ENCODE results near the gene A2M. TPM values are rescaled to one million over a fixed set of nuclear protein-coding genes. Genes with fewer than 3 reads are reported as not detected.

A2M gene
- total and polyA plus RNA-seq, 10 of the 15 experiments (the other 5 are each of a cell fraction or from before 2014, with no cell fraction given) = 0.03 to 3.5 (median 0.20) TPM; not detected in 5

GRCh38 chr12:9099552-9100190 lies 16.0 kb downstream of the A2M start:
- Histone ChIP-seq H2AFZ (ENCODE audit: control insufficient read depth, low read depth, low read length) (no peak overlapping the region), H4K20me1 (ENCODE audit: control insufficient read depth, insufficient read depth) (no peaks in the 10 kb centered on the region), H3K4me2 (ENCODE audit: control insufficient read depth, insufficient read depth) (no peak overlapping the region), H3K9ac (ENCODE audit: control insufficient read depth, insufficient read depth, low read length) (no peak overlapping the region), H3K27me3 (replicated peaks in 1 of 2; ENCODE audit: control insufficient read depth in 2 of 2, insufficient read depth in 2 of 2, low read length in 1 of 2) (no peaks in the 10 kb centered on the region; a peak in 1 of 4 replicates), H3K9me3 (replicated peaks; ENCODE audit: control insufficient read depth, insufficient read depth, low read length) (no peaks in the 10 kb centered on the region), H3K36me3 (ENCODE audit: control insufficient read depth in 2 of 2, insufficient read depth in 2 of 2, low read length in 1 of 2) (no peaks in the 10 kb centered on the region), H3K4me1 (ENCODE audit: control insufficient read depth, insufficient read depth, low read length) (no peaks in the 10 kb centered on the region), H3K79me2 (ENCODE audit: control insufficient read depth, insufficient read depth, low read length) (no peaks in the 10 kb centered on the region), H3K27ac (ENCODE audit: control insufficient read depth, insufficient read depth) (no peak overlapping the region), H3K4me3 (no peak overlapping the region)
- BruUV-seq (replicated peaks) = no TSS peak
- POLR2A ChIA-PET = no interaction called here
- SMC1A ChIA-PET (ENCODE audit: uncharacterized antibody, unreplicated experiment) = no interaction called here
- intact Hi-C loops (cut with micrococcal nuclease; ENCODE audit: unreplicated experiment) = no loop called here
- ATAC-seq (no peak), FAIRE-seq (no peak), DNase-seq (ENCODE audit: low read depth, low spot score) (no peak)
- in situ Hi-C loops (cut with MboI) = no loop called here
- CTCF ChIA-PET = no interaction called here
- RAD21 ChIA-PET (ENCODE audit: unreplicated experiment) = no interaction called here
- 95% methylated on average over 2 of the region's 2 CpGs for WGBS (ENCODE audit: insufficient coverage, insufficient replicate concordance, low lambda C conversion rate, missing lambda C conversion rate)
- TF ChIP-seq PRDM15 (CRISPR knock-in tag; IDR thresholded peaks at IDR 0.05) = no peak
- TF ChIP-seq TBL1XR1 (IDR thresholded peaks at IDR 0.05; ENCODE audit: low read depth, low read length) = no peak
- TF ChIP-seq CREM (IDR thresholded peaks at IDR 0.05; ENCODE audit: low read depth) = no peak
- no peak for TF ChIP-seq ZSCAN29 (IDR thresholded peaks at IDR 0.05)
- TF ChIP-seq YBX1 (IDR thresholded peaks at IDR 0.05) = no peak
- TF ChIP-seq BACH1 (IDR thresholded peaks at IDR 0.05; ENCODE audit: borderline replicate concordance) = no peak
- no peak for TF ChIP-seq USF1 (IDR thresholded peaks at IDR 0.05; ENCODE audit: borderline replicate concordance, extremely low read length, insufficient read depth, low read depth, low read length)
- TF ChIP-seq HSF1 (IDR thresholded peaks at IDR 0.05; ENCODE audit: low read depth, low read length) = no peak
- no peak for TF ChIP-seq ZNF592 (IDR thresholded peaks at IDR 0.05)
- TF ChIP-seq PBX3 (IDR thresholded peaks at IDR 0.05; ENCODE audit: insufficient replicate concordance, low read depth, low read length) = no peak
